ENCODE data around the gene UBE2E2. TPM values are rescaled to one million over a fixed set of nuclear protein-coding genes. Genes with fewer than 3 reads are reported as not detected.

UBE2E2 gene
- polyA plus RNA-seq, 1 donor from 2014 or later = 19.8 TPM

GRCh38 chr3:23566499-23566898, 363.4 kb downstream of the UBE2E2 start:
- Histone ChIP-seq H3K9me3 (ENCODE audit: low read length) (no peaks in the 10 kb centered on the region), H3K9me2 (ENCODE audit: insufficient read depth, low read length) (no peaks in the 10 kb centered on the region), H3K4me3 (ENCODE audit: low read length) (no peak overlapping the region), H3F3A (ENCODE audit: insufficient read depth, low read length, poor library complexity, severe bottlenecking) (no peaks in the 10 kb centered on the region), H3K4me2 (ENCODE audit: low read length) (no peak overlapping the region), H4K20me1 (ENCODE audit: insufficient read depth) (no peaks in the 10 kb centered on the region), H3K79me2 (replicated peaks; ENCODE audit: insufficient read depth, low read length) (no peaks in the 10 kb centered on the region), H3K9ac (ENCODE audit: low read length) (no peak overlapping the region), H3K27me3 (ENCODE audit: insufficient read depth, low read depth, low read length) (no peaks in the 10 kb centered on the region), H3K36me3 (ENCODE audit: insufficient read depth, low read length) (no peaks in the 10 kb centered on the region), H2AFZ (ENCODE audit: low read depth, low read length) (no peak overlapping the region), H3K27ac (ENCODE audit: low read length) (no peak overlapping the region)
- TF ChIP-seq RAD21 (conservative IDR thresholded peaks at IDR 0.05) = no peak
- TF ChIP-seq SMC3 (conservative IDR thresholded peaks at IDR 0.05; ENCODE audit: poor library complexity) = no peak
- no peak for TF ChIP-seq CTCF (IDR thresholded peaks at IDR 0.05; ENCODE audit: poor library complexity, severe bottlenecking)
- TF ChIP-seq EP300 (conservative IDR thresholded peaks at IDR 0.05; ENCODE audit: poor library complexity, severe bottlenecking) = no peak
- TF ChIP-seq REST (IDR thresholded peaks at IDR 0.05; ENCODE audit: borderline replicate concordance) = no peak
- TF ChIP-seq MXI1 (conservative IDR thresholded peaks at IDR 0.05; ENCODE audit: poor library complexity, severe bottlenecking) = no peak
- no peak for TF ChIP-seq EZH2 (IDR thresholded peaks at IDR 0.05; ENCODE audit: borderline replicate concordance, insufficient read depth, low read length, poor library complexity, severe bottlenecking)
- TF ChIP-seq POLR2AphosphoS5 (IDR thresholded peaks at IDR 0.05) = no peak
- TF ChIP-seq TAF1 (IDR thresholded peaks at IDR 0.05; ENCODE audit: low read depth) = no peak

GRCh38 chr3:23567917-23568316, 364.8 kb downstream of the UBE2E2 start:
- no peaks in the 10 kb centered on the region for H3F3A ChIP-seq (ENCODE audit: insufficient read depth, low read length, poor library complexity, severe bottlenecking)
- H3K27me3 ChIP-seq (ENCODE audit: insufficient read depth, low read depth, low read length) = no peaks in the 10 kb centered on the region
- H3K4me3 ChIP-seq (ENCODE audit: low read length) = no peak overlapping the region
- no peaks in the 10 kb centered on the region for H3K36me3 ChIP-seq (ENCODE audit: insufficient read depth, low read length)
- H3K9me2 ChIP-seq (ENCODE audit: insufficient read depth, low read length) = no peaks in the 10 kb centered on the region
- no peak overlapping the region for H3K4me2 ChIP-seq (ENCODE audit: low read length)
- TF ChIP-seq SMC3 (conservative IDR thresholded peaks at IDR 0.05; ENCODE audit: poor library complexity) (no peak), POLR2AphosphoS5 (IDR thresholded peaks at IDR 0.05) (no peak), MXI1 (conservative IDR thresholded peaks at IDR 0.05; ENCODE audit: poor library complexity, severe bottlenecking) (no peak), EP300 (conservative IDR thresholded peaks at IDR 0.05; ENCODE audit: poor library complexity, severe bottlenecking) (no peak), RAD21 (conservative IDR thresholded peaks at IDR 0.05) (no peak), REST (IDR thresholded peaks at IDR 0.05; ENCODE audit: borderline replicate concordance) (no peak), EZH2 (IDR thresholded peaks at IDR 0.05; ENCODE audit: borderline replicate concordance, insufficient read depth, low read length, poor library complexity, severe bottlenecking) (no peak), TAF1 (IDR thresholded peaks at IDR 0.05; ENCODE audit: low read depth) (no peak), CTCF (IDR thresholded peaks at IDR 0.05; ENCODE audit: poor library complexity, severe bottlenecking) (no peak)
- H3K9me3 ChIP-seq (ENCODE audit: low read length) = peaks cover 3% of the 10 kb centered on the region
- no peak overlapping the region for H3K9ac ChIP-seq (ENCODE audit: low read length)
- H3K27ac ChIP-seq (ENCODE audit: low read length) = no peak overlapping the region
- no peak overlapping the region for H2AFZ ChIP-seq (ENCODE audit: low read depth, low read length)
- H3K79me2 ChIP-seq (replicated peaks; ENCODE audit: insufficient read depth, low read length) = no peaks in the 10 kb centered on the region
- no peaks in the 10 kb centered on the region for H4K20me1 ChIP-seq (ENCODE audit: insufficient read depth)
